ENCODE results near the gene PPP1R9B.

The PPP1R9B gene

DNA sequence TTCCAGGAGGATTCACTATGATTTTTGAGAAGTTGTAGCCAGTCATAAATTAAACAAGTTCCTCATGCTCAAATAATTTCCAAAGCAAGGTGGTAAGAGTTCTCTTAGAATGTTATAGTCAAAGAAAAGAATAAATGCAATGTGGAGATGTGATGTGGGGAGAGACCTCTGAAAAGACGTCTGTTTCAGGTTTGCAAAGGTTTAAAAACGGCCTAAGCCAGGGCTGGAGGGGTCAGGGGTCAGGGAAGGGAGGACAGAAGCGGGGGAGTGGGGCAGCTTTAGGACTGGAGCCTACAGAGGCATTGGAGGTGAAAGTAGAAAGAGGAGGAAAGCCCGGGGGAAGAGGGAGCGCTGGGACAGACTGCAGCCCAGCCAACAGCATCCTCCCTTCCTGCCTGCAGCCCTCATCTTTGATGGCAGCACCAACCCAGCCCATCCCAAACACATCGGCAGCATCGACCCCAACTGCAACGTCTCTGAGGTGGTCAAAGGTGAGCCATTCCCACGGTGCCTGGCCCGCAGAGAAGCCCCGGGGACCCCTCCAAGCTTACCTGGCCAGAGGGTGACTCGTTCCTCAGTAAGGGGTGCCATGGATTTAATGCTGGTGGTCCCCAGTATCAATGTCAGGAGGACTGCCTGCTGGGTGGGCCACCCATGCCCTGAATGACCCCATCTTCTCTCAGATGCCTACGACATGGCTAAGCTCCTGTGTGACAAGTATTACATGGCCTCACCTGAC is 43.9 kb downstream of the PPP1R9B start:
- no peak for DNase-seq (ENCODE audit: low read depth)

DNA sequence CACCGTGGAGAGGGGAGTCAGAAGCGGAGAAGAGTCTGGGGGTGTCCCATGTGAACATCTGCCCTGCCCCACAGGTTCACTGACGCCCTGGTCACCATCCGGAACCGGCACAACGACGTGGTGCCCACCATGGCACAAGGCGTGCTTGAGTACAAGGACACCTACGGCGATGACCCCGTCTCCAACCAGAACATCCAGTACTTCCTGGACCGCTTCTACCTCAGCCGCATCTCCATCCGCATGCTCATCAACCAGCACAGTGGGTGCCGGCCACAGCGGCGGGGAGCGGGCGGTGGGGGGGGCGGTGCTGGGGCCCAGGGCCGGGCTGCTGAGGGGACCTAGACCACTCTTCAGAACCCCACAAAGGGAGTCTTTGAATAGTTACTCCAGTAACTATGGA is 44.7 kb downstream of the PPP1R9B start:
- no peak for DNase-seq (ENCODE audit: low read depth)

DNA sequence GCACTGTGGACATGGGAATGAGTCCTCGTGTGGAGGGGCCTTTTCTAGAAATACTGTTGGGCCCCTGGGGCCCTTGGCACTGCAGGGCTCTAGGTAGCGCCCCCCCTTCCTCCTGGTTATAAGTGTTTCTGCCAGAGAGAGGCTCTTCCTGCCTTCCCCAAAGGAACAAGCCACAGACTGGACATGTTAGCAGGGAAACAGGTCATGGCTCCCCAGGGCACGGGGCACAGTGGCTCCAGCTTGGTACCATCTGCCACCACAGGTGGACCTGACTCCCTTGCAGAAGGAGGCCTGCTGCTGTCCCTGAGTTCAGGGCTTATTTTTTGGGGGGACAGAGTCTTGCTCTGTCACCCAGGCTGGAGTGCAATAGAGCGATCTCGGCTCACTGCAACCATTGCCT is 46.5 kb downstream of the PPP1R9B start:
- DNase-seq (ENCODE audit: low read depth): no peak

DNA sequence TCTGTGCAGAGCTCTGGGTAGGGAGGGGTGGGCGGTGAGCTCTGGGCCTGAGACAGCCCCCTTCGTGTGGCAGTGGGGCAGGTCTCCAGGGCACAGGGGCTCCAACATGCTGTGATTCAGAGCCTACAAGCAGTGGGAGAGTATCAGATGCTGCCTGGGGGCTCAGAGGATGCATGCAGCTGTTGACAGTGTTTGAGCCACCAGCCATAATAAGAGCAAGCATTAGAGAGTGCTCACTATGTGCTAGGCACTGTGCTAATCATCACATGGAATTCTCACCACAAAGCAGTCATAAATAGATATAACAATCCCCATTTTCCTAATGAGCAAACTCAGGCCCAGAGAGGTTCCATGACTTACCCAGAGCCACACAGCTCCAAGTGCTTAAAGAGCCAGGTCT is 47.2 kb downstream of the PPP1R9B start:
- no peak for DNase-seq (ENCODE audit: low read depth)

DNA sequence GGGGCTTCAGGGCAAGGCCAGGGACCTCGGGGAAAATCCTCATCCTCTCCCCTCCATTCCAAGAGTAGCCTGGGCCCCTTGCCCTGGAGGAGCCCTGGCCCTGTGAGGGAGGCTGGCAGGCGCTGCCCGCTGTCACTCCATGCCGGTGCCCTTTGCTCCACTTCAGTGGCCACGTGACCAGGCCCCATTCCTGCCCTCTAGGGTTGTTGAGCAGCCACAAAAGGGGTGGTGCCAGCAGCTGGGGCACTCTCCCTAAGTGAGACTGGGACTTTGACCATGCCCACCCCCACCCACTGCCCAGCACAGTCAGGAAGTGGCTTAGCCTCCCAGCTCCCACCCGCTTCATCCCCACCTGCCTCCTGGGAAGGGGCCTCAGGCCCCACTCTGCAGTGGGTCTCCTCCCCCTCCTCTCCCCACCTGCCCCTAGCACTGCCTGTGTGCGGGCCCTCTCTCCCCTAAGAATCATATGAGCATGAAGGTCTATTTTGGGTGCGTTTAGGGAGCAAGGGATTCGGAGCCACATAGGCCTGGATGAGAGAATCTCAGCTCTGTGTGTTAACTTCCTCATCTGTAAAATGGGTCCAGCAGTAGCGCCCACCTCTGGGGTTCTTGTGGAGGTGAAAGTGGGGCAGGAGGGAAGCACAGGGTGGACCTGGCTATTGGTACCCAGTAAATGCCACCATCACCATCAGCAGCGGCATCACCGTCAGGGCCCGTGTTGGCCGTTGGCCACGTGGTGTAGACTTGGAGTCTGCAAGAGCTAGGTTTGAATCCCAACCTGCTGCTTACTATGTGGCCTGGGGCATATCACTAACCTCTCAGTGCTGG is 48.1 kb downstream of the PPP1R9B start:
- DNase-seq (ENCODE audit: low read depth): no peak

DNA sequence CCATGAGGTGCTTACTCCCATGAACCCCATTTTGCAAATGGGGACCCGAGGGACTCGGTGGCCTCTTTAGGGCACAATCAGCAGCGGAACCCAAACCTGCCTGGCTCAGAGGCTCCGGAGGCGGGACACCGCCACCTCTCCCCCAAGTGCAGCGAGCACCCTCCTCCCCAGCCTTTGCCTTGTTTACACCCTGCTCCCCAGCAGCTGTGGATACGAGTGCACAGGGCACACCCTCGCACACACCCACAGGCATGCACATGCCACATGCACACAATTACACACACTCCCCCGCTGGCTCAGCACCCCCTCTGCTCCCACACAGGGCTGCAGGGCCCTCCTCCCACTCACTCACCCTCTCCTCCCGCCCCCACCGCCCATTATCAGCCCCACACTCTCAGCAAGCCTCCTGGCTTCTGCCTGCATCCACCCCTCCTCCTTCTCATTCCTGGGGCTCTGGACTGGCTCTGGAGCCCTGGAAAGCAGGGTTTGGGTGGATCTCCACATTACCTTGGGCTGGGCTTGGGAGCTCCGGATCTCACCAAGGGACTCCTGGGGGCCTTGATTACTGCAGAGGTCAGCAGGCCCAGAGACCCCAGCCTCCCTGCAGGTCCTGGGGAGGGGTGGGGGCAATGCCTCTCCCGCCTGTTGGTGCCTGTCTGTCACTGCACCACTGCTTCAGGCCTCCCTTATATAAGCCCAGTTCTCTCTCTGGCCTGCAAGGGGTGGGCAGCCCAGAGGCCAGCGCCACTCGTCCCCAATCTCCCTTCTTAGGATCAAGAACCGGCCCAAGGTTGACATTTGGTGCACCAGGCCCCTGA is 48.9 kb downstream of the PPP1R9B start:
- no peak for DNase-seq (ENCODE audit: low read depth)

DNA sequence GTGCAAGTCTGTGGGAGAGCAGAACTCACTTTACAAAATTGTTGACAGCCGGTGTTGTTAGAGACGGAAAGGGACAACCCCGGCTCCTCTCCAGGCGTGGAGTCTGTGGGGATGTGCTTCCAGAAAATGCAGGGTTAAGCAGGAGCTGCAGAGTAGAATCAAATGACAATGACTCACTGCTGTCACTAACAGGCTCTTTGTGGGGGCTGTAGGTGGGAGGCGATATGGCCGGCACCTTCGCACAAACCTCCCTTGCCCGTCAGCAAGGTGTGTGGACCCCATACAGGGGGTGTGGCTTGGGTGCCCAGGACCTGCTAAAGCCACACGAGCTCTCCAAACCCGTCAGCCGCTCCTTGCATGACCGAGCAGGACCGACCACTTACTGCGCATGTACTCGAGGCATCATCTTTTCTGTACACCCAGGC is 49.5 kb downstream of the PPP1R9B start:
- DNase-seq (ENCODE audit: low read depth): no peak

DNA sequence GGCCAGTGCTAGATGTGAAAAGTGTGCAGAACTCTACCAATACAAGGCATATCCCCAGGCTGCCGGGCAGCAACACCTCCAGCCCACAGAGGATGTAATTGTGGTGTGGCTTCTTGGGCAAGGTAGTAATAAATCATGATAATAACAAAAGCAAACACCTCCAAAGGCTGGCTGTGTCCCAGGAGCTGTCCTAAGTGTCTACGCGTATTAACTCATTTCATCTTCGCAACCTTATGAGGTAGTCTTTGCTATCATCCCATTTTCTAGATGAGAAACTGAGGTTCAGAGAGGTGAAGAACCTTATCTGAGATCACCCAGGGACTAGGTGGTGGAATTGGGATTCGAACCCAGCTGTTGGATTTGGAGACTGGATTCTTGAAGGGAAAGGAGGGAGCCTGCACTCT is 50.0 kb downstream of the PPP1R9B start:
- DNase-seq (ENCODE audit: low read depth): no peak

DNA sequence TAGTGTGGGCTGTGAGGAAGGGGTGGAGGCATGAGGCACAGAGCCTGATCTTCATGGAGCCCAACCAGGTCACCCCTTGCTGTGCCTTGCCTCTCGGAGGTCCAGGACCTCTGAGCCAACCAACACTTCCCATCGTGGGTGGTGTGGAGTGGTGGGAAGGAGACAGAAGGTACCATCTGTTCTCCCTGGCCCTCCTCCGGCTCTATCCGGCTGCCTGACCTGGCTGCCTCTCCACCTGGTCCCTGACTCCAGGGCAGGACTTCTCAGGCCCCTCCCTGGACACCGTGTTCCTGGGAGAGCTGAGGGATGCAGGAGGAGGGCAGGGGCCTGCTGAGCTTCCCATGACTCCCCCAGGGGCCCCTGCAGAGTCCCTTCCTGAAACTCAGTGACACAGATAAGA is 51.5 kb downstream of the PPP1R9B start:
- DNase-seq (ENCODE audit: low read depth): no peak

DNA sequence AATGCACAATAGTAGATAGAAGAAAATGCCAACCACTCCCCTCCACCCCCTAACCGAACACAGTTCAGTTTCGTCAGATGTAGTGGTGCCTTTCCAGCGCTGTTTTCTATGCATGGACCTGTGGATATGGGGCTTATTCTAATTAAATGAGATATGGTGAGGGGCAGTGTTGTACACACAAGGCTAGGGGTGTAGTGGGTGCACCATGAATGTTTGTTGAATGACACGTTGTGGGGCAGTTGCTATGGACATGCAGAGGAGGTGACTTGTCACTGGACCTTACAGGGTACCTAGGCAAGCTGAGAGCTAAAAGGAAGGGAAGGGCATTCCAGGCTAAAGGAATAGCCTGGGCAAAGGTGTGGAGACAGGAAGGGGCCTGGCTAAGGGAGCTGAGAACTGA is 51.9 kb downstream of the PPP1R9B start:
- no peak for DNase-seq (ENCODE audit: low read depth)

DNA sequence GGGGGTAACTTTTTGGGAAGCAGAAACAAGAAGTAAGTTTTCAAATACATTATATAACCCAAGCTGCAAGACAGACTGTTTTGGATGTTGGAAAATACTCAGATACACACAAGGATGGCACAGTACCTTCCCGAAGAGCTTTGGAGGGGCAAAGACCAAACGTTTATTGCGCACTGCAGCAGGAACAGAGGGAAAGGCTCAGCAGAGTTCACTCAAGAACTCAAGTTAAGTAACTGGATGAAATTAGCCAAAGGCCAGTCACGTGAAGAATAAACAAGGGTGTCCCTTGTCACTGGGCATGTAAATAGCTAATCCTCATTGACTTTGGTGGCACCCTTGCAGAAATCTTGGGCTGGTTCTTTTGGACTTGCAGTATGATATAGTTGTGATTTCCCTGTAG is 52.6 kb downstream of the PPP1R9B start:
- no peak for DNase-seq (ENCODE audit: low read depth)

DNA sequence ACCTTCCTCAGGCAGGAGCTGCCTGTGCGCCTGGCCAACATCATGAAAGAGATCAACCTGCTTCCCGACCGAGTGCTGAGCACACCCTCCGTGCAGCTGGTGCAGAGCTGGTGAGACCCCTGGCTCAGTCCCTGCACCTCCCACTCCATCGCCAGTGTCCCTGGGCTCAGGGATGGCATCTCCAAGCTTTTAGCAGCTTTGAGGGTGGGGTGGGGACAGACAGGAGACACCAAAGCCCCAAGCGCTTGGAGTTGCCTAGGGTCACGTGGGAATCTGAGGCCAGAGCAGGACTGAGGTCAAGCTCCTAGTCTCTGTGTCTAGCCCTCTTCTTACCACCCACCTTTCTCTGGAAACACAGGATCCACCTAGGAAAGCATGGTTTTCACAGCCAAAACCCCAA is 53.0 kb downstream of the PPP1R9B start:
- DNase-seq (ENCODE audit: low read depth): no peak

DNA sequence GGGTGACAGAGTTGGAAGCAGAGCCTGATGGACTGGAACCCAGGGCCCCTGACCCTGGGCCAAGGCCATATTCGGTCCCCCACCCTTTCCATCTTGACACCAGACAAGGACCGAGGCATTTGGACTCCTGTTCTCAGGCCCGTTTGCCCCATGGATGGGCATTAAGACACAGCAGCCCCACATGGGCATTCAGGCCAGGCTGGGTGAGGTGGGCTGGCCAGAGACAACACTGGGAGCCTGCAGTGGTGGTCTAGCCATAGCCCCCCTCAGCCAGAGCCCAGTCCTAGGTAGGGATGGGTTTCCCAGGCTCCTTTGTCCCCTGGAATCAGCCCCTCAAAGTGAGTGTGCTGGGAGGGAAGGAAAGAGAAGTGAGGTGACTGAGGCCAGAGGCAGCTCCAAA is 53.7 kb downstream of the PPP1R9B start:
- DNase-seq (ENCODE audit: low read depth): no peak

DNA sequence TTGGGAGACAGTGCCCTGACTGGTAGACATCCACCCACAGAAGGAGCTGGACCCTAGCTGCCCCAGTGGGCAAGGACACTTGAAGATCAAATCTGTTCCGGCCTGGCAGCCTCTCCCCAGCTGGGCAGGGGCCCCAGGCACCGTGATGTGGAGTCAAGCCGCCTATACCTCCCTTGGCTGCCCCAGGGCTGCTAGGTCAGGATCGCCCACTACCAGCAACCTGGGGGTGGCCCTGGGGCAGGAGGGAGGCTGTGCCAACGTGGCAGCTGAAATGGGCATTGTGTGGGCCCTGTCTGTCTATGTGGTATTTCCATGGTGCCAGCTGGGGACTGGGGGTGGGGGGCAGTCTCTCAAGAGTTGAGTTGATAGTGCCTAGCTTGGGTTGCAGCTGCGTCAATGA is 54.4 kb downstream of the PPP1R9B start:
- DNase-seq (ENCODE audit: low read depth): no peak

DNA sequence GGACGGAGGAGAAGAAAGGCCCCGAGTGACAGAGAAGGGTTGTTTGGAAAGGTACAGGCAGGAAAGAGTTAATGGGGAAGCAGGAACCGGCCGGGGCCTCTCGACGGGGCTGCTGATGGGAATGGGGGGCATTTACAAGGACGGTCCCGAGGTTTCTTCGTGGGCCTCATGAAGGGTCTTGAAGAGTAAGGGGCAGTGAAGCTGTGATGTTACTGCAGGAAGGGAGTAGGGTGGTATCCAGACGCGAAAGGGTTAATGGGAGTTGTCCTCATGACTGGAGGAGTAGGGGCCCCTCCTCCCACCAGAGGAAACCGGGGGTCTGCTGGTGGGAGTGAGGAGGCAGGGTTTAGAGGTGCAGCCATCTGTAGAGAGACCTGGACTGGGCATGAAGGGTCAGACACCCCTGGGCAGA is 54.8 kb downstream of the PPP1R9B start:
- DNase-seq (ENCODE audit: low read depth): no peak

DNA sequence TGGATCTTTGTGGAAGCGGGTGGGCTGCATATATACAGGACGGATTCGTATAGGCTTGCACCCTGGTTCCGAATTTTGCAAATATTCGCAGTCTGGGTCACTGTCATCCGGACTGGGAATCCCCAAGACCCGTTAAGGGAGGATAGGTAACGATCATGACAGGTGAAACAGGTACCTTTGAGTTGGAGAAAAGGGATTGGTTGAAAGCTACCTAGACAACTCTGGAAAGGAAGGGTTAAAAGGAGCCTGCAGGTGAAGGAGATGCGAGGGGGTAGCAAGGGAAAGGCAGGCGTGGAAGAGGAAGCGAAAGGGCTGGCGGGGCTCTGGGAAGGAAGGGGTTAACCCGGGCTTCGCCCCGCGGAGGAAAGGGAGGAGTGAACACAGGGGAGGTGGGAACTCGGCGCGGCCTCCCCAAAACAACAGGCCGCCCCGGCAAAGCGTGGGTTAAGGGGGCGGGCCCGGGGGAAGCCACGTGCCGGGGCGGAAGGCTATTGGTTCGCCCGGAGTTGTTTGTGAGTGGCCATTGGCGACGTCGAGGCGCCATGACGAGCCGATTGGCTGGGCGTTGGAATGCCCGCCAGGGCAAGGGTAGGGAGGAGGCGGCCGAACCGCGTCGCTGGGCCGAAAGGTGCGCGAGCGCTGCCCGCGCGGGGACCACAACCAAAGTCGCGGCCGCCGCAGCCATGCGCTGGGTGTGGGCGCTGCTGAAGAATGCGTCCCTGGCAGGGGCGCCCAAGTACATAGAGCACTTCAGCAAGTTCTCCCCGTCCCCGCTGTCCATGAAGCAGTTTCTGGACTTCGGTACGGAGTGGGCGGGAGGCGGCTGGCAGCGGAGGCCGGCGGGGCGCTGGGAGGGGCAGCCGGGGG is 55.5 kb downstream of the PPP1R9B start, which contains the start of gene PDK2:
PDK2 (plus strand) TSS at position 599 of the 867 bp plus-strand sequence; CDS start at position 684, 85 bp downstream.
- DNase-seq (ENCODE audit: low read depth): peak; percentile 91

DNA sequence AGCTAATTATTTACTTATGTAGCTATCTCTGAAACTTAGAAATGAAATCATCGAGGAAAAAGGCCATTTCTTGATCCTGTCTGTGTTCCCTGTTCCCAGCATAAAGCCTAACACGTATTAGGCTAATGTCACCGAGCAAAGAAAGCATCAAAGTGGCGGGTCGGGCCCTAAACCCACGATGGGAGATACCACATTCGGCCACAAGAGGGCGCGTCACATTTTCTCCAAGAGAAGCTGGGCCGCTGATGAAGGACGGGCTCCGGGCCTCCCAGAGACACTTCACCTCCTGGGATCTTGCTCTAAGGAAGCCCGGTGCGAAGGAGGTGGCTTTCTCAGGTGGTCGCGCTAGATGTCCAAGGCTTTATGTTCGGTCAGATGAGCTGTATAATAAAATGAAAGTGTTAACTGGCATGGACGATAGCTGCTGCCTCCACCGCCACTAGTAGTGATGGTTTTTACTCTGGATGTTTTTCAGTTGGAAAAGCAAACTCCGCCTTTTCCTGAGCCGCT is 56.2 kb downstream of the PPP1R9B start:
- peak; percentile 67 for DNase-seq (ENCODE audit: low read depth)

DNA sequence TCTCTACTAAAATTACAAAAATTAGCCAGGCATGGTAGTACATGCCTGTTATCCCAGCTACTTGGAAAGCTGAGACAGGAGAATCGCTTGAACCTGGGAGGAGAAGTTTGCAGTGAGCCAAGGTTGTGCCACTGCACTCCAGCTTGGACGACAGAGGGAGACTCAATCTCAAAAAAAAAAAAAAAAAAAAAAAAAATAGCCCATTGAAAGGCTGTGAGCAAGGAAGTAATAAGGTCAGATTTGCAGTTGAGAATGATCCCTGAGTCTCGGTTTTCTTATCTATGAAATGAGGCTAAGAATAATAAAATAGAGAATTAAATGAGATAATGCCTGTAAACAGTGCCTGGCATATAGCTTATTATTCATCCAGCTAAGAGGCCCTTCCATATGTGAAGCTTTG is 56.7 kb downstream of the PPP1R9B start:
- no peak for DNase-seq (ENCODE audit: low read depth)

DNA sequence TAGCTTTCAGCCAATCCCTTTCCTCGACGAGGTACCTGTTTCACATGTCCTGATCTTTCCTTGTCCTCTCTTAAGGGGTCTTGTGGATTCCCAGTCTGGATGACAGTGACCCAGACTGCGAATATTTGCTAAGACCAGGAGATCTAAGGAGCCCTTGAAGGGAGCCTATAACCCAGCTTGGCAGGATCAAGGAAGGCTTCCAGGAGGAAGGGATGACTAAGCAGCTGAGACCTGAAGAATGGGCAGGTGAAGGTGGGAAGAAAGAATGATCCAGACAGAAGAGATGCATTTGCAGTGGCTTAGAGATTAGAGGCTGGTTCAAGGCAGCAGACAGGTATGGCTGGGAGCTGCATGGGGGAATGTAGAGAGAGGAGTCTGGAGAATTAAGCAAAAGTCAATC is 57.2 kb downstream of the PPP1R9B start:
- no peak for DNase-seq (ENCODE audit: low read depth)

DNA sequence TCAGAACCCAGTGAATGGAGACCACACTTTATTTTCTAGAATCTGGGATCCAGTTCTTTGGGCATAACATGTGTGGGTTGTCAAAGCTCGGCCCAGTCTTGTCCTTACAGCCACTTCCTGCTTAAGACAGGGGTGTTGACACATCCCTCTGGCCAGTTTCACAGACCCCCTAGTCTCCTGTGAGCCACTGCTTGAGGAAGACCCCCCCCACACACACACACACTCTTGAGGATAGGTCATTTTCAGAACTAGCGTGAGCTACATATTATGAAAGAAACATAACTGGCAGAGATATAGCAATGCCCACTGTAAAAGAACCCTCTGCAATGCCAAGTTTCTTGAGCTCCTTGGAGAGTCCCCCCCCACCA is 58.6 kb downstream of the PPP1R9B start:
- DNase-seq (ENCODE audit: low read depth): no peak

All from GM04504 (cell line).